HG03139 (cell line): ENCODE results near the gene AMBP.

Experiments used
- ATAC-seq: cut with Tn5 transposase; IDR thresholded peaks from one replicate; pipeline ENCODE4 v1.9.1; 2021; ENCODE audit not compliant: unreplicated experiment

AMBP gene

GRCh38 chr9:114076237-114077161 lies 1.6 kb downstream of the AMBP start:
- ATAC-seq = no peak

GRCh38 chr9:114075602-114076001 lies 2.5 kb downstream of the AMBP start:
- no peak for ATAC-seq

- no peak for ATAC-seq
Measured at GRCh38 chr9:114072184-114073140, 5.6 kb downstream of the AMBP start.

- no peak for ATAC-seq
Measured at GRCh38 chr9:114071197-114071795, 6.8 kb downstream of the AMBP start.

- no peak for ATAC-seq
Measured at GRCh38 chr9:114070188-114071103, 7.7 kb downstream of the AMBP start.

- ATAC-seq = no peak
Measured at GRCh38 chr9:114069476-114070187, 8.5 kb downstream of the AMBP start.

GRCh38 chr9:114065304-114065703 lies 12.8 kb downstream of the AMBP start:
- no peak for ATAC-seq

GRCh38 chr9:114061830-114062474 lies 16.1 kb downstream of the AMBP start:
- no peak for ATAC-seq

- ATAC-seq = no peak
Measured at GRCh38 chr9:114061292-114061691, 16.8 kb downstream of the AMBP start.

GRCh38 chr9:114060711-114061110 lies 17.4 kb downstream of the AMBP start:
- ATAC-seq = no peak

GRCh38 chr9:114060070-114060469 lies 18.0 kb downstream of the AMBP start:
- ATAC-seq = no peak

- ATAC-seq = no peak
Measured at GRCh38 chr9:114059047-114059803, 18.9 kb downstream of the AMBP start.

GRCh38 chr9:114058688-114059046 lies 19.4 kb downstream of the AMBP start:
- no peak for ATAC-seq

- no peak for ATAC-seq
Measured at GRCh38 chr9:114057161-114057885, 20.8 kb downstream of the AMBP start.

GRCh38 chr9:114056527-114056926 lies 21.6 kb downstream of the AMBP start:
- no peak for ATAC-seq

GRCh38 chr9:114055894-114056293 lies 22.2 kb downstream of the AMBP start:
- ATAC-seq = no peak

- no peak for ATAC-seq
Measured at GRCh38 chr9:114055061-114055460, 23.0 kb downstream of the AMBP start.

GRCh38 chr9:114054191-114054690 lies 23.9 kb downstream of the AMBP start:
- ATAC-seq = no peak
